HT1080 (cell line): ENCODE data around the gene MEF2D. TPM values are rescaled to one million over a fixed set of nuclear protein-coding genes. Genes with fewer than 3 reads are reported as not detected.
A peak's percentile ranks its signal among the peaks of the same experiment; 100 is the strongest.

Experiments used
- DNase-seq: peaks from one replicate; pipeline ENCODE4 v3.0.0-alpha.2; 2015; ENCODE audit warnings: low read depth
- total RNA-seq: library from RNA; depleted of rRNA; stranded (reverse); fragments of >200 nt; shearing (Covaris generic); gene quantifications from 2 replicates; pipeline ENCODE4 v1.2.3, GENCODE V29; 2014

MEF2D gene
- total RNA-seq, 1 experiment from 2014 or later = 27.9 TPM

DNA sequence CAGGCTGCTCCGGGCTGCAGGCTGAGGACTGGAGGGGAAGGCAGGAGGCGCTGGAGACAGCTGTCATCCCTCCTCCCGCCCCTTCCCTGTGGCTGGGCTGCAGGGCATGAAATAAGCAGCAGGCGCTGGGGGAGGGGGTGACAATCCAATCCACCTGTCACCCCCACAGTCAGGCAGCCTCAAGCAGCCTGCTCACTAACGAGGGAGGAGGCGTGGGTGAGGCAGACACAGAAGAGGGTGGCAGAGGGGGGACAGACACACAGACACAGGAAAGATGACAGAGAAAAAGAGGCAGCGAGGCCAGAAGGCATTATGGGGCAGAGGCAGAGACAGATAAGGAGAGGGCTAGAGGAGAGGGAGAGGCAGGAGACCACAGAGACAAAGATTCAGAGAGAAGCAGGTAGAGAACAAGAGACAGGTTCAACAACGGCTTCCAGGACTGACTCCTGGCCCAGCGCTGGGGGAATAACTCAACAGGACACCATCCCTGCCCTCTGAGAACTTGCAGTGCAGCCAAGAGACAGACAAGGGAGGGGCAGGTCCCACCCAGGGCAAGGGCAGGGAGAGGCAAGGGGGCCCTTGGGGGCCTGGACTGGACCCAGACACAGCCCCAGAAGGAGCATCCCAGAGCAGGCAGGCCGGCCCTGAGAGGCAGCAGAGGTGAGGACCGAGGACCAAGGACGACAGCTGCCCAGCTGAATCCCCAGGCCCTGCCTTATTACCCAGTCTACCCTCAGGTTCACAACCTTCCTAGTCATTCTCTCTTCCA lies 11.2 kb downstream of the MEF2D start:
- no peak for DNase-seq

DNA sequence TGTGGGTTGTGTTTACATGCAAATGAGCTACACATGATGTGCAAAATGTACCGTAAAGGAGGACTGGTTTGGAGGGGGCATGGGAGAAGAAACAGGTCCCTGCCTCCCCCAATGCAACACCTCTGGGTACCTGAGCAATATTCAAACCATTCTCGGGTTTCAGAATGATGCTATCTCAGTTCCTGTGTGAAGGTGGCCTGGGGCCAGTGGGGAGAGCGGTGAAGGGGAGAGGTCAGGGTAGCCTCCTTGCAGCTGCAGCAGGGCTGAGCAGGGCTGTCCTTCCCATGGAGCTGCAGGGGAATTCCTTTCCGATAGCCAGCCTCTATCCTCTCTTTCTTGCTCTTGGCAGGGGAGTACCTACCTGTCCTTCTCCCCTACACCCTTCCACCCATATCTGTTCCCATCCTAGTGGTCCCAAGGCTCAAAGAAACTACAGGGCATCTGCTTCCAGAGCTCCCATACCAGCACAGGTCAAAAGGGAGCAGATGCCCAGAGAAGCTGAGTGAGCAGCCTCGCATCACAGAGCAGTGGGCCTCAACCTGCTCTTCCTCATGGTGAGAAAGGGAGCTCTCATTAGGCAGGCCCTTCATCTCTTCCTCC lies 11.9 kb downstream of the MEF2D start:
- no peak for DNase-seq

DNA sequence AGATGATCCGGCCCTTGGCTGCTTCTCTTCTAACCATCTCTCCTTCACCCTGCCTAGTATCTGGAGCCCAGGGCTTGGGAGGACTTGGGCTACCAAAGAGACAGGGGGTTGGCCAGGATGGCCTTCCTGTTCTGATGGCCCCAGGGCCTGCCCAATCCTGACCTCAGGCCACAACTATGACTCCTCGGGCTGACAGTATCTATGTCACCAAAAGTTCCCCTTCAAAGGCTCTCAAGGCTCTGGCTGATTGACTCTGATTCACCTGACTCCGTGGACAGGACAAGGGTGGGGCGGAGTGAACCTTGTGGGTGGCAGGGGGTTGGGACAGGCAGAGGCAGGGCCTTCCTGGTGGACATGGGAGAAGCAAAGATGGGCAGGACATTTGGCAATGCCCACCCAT lies 12.7 kb downstream of the MEF2D start:
- DNase-seq = no peak

DNA sequence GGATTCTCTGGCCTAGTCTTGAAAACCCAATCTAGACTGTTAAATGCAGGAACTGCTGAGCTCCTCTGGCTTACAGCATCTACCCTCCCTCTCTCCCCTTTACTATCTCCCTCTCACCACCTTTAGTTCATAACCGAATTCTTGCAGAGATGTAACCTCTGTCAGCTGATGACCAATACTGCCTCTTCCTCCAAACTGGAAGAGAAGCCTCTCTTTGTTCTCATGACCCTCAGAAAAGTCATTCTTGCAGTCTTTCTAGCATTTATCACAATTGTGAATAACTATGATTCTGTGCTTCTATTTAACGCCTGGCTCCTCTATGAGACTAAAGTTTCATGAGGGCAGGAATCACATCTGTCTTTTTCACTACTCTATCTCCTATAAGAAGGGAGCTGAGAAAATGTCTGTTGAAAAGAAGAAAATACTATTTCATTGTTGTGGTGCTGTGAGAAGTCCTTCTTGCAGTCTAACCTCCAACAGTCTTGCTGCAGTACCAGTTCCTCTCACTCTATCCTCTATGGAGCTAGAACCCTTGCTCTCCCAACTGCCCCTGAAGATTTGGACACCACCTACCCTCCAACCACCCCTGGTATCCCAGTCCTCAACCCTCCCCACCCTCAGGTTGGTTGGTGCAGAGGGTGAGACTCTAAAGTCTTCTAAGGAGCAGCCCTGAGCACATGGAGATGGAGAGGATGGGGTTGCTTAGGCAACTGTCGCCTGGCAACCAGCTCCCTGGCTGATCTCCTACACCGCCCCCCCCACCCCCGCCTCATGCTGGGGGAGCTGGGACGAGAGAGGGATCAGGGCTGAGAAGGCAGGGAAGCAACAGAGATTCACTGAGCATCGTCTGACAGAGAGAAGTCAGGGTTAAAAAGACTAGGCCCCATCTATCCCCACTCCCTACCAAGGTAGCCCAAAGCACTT lies 13.9 kb downstream of the MEF2D start:
- DNase-seq = no peak

DNA sequence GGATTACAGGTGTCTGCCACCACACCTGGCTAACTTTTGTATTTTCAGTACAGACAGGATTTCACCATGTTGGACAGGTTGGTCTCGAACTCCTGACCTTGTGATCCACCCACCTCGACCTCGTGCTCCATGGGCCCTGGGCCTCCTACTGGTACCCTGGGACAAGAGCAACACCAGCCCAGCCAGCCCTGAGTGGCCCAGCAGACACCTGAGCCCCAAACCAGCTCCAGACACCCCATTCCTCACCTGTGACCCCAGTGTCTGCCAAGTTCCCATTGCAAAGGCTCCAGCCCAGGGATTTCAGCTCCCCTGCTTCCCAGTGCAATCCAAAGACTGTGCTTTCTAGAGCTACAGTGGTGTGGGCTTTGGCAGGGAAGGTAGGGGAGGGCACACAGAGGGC lies 14.6 kb downstream of the MEF2D start:
- DNase-seq = no peak

DNA sequence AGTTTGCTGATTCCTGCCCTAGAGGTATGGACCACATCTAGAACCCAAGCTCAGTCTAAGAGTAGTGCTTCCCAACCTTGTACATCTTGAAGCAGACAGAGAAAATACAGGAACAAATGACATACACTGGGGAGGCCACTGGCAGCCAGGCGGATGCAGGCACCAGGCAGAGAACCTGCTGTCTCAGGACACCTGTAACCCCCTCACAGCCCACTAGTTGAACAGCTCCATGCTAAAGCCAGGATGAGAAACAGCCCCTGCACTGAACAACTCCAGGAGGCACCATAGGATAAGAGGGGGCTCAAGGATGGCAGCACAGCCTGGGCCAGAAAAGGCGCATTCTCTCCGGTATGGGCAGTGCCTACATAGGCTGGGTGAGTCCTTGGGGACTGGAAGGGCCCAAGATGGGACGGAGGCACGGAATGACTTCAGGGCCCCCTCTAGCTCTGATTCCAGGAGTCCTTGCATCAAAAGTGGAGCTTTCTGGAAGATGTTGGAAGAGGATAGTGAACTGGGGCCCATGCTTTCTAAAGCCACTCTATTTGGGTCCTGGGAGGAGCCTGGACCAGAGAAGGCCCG lies 16.0 kb downstream of the MEF2D start:
- DNase-seq = no peak

DNA sequence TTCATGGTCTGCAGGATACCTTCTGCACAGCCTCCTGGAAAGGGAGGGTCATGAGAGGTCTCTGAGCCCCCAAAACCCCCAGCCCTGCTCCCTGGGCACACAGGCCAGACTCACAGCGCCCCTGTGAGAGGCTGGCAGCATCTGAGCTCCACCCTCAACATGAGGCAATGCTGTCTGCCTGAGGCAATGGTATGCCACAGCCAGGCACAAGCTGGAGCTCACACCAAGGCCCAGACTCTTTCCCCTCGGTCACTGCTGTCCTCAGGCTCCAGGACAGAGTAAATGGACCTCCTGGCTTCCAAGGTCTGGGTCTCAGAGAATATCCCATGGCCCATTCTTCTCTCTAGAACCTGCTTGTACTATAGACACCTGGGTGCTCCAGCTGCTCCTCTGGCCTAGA lies 17.2 kb downstream of the MEF2D start:
- DNase-seq = no peak

DNA sequence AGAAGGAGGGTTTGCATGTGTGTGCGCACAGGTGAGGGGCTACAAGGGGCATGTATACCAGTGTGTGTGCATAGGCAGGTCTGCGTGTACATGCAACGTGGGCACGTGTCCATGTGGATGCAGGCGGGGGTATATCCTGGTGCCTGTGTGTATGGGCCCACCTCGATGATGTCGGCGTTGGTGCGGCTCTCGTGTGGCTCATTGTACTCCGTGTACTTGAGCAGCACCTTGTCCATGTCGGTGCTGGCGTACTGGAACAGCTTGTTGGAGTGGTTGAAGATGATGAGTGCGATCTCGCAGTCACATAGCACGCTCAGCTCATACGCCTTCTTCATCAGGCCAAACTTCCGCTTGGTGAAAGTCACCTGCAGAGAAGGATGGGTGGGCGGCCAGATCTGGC lies 18.3 kb downstream of the MEF2D start:
- no peak for DNase-seq

DNA sequence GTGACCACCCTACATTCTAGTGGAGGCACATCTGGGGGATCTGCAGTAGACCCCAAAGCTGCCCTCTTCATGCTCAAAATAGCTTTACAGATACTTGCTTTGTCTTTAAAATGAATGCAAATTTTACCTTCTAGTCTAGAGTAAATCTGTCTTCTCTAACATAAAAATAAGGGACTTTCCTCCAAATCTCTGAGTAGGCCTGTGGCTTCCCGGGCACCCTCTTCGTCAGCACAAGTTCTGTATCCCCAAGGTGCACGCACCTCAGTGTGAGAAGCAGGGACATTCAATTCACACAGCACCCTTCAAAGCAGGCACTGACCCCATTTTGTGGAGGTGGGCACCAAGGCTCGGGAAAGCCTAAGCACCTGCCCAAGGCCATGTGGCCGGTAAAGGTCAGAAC lies 19.0 kb downstream of the MEF2D start:
- no peak for DNase-seq

DNA sequence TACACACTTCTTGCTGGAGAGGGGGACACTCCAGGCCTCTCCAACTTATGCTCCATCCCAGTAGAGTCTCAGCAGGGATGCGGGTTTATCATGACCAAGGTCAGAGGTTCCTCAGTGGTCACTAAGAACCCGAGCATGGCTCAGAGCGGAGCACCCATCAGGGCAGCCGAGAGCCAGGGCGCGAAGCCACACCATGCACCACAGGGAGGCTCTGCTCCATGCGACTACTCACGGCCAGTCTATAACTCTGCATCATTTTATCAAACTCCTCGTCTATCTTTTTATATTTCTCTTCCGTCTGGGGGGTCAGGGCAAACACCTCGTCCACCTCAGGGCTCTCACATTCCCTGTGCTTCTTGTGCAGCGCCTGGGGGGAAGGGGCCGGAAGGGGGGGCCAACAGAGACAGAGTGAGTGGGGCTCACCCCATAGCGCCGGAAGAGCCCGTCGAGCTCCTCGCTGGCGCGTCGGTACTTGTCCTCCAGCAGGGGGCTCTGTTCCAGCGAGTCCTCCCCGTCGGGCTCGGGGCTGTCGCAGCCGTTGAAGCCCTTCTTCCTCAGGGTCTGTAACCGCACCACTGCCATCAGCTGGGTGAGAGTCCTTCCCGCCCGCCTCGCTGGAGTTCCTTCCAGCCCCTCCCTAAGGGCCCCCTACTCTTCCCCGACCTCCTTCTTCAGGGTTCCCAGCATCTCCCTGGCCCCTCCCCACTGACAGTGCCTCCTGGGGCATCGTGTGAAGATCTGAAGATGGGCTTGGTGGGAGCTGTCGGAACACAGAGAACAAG lies 20.0 kb downstream of the MEF2D start:
- no peak for DNase-seq

DNA sequence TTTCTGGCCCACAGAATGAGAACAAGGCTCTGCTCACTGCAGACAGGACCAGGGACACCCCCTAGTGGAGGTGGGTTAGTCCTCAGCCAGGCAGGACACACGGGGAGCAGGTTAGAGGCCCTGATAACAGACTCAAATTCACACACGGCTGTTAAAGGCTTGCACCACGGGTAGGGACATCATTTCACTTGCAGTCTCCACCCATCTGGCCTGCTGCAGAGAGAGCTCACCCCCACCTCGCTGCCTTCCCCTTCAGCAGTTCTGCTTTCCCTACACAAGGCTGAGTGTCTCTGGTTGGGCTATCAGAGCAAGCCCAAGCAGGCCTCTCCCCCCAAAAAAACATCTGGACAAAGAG lies 20.6 kb downstream of the MEF2D start:
- no peak for DNase-seq

DNA sequence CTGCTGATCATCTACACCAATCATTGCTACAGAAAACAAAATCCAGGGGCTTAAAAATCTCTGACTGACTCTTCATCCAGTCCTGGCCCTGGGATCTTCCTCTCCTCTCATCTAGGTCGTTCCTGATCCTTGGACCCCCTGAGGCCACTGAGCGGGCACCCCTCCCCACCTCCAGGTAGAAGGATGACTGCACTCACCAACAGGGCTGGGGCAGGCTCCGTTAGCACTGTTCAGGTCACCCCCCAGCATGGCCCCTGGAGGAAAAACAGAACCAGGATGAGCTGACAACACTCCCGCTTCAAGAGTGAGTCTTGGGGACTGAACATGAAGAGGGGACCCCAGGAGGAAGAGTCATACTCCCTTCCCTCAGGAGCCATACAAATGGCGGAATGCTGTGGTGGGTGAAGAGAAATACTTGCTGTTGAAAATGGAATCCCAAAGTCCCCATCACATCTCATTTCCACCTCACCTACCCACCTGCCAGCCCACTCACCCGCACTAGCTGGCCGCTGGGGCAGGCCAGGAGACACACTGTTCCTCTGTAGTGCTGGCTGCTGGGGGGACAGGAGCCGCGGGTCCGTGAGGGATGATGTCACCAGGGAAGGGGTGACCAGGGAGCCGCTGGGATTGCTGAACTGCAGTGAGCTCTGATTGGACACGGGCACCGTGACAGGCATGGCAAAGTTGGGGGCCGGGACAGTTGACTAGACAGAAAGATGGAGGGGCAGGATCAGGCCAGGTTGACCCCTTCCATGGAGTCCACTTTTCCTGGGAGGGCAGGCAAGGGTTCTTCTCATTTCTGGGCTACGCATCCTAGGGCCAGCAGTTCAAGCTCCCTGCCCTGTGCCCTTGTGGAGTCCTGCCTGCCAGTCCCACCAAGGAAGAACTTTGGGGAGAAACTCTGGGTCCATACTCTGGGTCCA lies 21.2 kb downstream of the MEF2D start:
- DNase-seq = no peak

DNA sequence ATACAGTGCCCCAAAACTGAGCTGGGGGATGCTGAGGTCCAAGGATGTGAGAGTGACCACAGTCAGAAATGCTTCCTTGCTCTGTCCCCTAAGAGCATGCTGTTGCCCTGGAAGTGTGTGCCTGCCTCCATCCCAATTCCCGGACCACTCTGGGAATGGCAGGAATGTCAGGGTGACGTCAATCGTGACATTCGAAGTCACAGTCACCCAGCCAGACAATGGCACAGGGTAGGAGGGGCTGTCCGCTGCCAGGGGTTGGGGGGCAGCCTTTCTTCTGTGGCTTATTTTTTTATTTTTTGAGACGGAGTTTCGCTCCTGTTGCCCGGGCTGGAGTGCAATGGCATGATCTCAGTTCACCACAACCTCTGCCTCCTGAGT lies 22.3 kb downstream of the MEF2D start:
- no peak for DNase-seq

DNA sequence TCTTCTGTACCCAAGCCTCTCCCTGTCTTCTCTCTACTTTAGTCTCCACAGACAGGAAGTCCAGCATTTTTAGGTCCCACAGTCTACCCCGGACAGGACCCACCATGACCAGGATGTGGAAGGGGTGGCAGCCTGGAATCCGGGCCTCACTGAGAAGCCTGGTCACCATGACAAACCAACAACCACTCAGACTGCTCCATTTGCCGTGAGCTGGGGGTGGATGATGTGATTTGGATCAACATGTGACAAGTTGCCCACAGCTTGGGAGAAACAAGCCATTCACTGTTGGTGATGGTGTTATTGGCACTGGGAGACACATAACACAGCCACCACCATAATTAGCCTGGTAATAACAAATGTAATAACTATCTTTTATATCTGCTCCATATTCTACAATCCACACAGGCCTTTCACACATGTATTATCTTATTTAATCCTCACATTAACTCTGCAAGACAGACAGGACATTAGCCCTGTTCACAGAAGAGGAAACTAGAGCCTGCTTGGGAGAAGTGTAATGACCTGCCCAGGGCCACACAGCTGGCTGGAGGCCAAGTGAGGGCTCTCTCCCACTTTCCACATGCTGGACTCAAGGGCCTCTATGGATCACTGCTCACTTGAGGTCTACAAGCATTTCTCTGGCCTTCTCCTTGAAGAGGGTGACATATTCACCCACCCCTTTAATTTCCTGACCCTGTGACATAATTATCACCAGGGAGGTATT lies 22.9 kb downstream of the MEF2D start:
- no peak for DNase-seq

DNA sequence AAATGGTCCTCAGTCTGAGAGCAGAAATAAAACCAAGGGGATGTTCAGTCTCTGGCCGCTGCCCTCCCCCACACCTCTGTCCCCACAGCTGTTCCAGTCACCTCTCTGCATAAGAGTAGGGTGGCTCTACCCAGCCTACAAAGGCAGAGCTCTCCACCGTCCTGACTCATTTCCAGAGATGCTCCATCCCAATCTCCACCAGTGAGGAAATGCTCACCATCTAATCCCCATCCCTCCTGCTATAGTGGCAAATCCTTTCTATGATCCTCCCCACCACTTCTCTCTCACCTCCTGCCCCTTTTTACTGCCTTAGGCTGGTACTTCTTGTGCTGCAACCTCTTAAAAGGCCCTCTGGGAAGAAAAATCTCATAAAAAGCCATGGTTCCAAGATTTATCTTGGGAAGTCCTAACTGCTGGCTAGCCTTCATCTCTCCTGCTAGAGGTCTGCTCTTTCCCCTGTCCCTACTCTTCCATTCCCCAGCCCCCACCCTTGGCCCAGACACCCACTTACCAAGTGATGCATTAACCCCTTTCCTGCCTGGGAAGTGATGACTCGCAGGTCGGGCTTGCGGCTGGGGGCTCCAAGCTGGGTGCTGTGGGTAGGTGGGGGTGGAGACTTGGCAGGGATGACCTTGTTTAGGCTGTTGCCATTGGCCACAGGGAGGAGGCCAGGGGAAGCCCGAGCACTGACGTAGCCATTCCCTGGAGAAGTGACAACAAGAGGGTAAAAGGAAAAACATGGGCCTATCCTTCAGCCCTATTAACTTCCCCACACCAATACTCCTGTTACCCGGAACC lies 23.9 kb downstream of the MEF2D start:
- DNase-seq = peak; percentile 73

DNA sequence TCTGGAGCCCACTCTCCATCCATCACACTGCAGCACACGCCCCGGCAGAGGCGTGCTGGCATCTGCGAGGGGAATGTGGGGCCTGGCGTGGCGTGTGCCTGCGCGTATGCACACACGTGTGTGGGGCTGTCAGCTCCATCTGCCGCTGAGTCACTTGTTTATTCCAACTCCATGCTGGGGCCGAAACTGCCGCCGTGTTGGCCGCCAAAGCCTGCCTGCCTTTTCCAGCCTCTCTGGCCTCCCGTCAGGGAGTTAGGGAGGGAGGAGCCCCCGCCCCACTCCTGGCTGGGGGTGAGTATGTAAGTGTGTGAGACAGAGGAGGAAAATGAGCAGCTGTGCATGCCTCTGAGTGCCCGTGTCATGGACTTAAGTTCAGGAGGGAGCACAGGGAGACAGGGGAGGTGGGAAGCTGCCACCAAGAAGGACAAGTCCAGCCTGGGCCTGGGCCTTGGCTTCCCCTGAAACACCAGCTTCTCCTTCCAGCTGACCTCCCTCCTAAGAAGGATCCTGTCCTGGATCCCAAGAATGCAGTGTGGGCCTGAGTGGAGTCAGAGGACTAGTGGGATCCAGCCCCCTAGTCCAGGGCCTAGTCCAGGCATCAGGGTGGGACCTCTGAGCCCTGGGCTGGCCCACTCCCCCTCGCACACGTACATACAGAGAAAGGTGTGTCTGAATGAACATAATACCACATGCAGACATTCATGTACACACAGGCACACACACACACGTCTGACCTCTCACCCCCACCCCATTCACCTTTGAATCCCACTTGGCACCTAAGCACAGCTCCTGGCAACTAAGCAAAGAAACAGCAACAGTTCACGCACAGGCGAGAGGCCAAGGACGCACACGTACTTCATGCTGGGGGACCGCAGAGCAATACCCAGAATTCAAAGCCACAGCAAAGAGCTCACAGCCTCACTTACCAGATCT lies 24.7 kb downstream of the MEF2D start:
- DNase-seq = no peak

DNA sequence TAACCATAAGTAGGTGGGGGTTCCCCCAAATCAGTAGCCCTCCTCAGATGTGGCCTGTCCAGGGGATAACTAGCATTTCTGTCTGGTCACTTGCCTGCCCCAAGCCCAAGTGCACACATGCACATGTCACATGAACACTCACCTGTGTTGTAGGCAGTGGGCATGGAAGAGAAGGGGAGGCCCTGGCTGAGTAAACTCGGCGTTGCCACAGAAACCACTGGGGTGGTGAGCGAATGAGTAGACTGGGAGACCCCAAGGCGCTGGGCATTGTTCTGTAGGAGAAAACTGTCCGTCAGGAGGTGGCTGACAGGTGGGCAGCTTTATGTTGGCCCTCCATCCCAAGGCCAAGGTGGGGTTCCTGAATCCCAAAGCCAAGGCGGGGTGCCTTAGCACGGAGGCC lies 25.6 kb downstream of the MEF2D start:
- no peak for DNase-seq
